Breast epithelium (tissue), 4 donors: Measurements from ENCODE around the gene NAB2. TPM values are rescaled to one million over a fixed set of nuclear protein-coding genes. Genes with fewer than 3 reads are reported as not detected.

Experiments used
- DNase-seq, 2 donors: peaks; one replicate each; pipeline ENCODE4 v3.0.0-alpha.2; 2019; ENCODE audit warnings: low spot score in 2 of 2
- H3K27ac ChIP-seq, 2 donors: fragments of 200-600 bp; sonication (generic) in 1 of 2; one replicate each; pipeline ENCODE4 v1.5.1; 2016 to 2019; ENCODE audit warnings: mild to moderate bottlenecking in 1 of 2
- H3K27me3 ChIP-seq, 2 donors: fragments of 200-600 bp; sonication (generic) in 1 of 2; one replicate each; pipeline versions ENCODE4 v1.5.1 to v1.6.0; 2017 to 2019; ENCODE audit warnings: control low read depth in 1 of 2, mild to moderate bottlenecking in 1 of 2
- H3K36me3 ChIP-seq: fragments of 200-600 bp; one replicate; pipeline ENCODE4 v1.5.1; 2019
- H3K4me1 ChIP-seq, 2 donors: fragments of 200-600 bp; sonication (generic); one replicate each; pipeline ENCODE4 v1.5.1; 2016 to 2019; ENCODE audit warnings: control low read depth in 1 of 2
- H3K4me3 ChIP-seq, 3 donors: fragments of 200-600 bp; sonication (generic); 1 replicate in 2 of 3; 2 replicates in 1 of 3; pipeline ENCODE4 v1.5.1; 2016 to 2019; ENCODE audit warnings: mild to moderate bottlenecking in 3 of 3, moderate library complexity in 2 of 3
- H3K9me3 ChIP-seq, 2 donors: fragments of 200-600 bp; sonication (generic) in 1 of 2; one replicate each; pipeline ENCODE4 v1.5.1; 2016 to 2019; ENCODE audit warnings: control low read depth in 1 of 2
- CTCF ChIP-seq, 3 donors: fragments of 450-650 bp; IDR thresholded peaks; one replicate each; pipeline ENCODE4 v1.5.1; 2016 to 2017; ENCODE audit warnings: antibody characterized with exemption in 3 of 3, mild to moderate bottlenecking in 3 of 3, moderate library complexity in 3 of 3
- POLR2A ChIP-seq: fragments of 450-650 bp; IDR thresholded peaks from one replicate; pipeline ENCODE4 v1.6.1; 2016; ENCODE audit warnings: antibody characterized with exemption, mild to moderate bottlenecking, moderate library complexity
- POLR2AphosphoS5 ChIP-seq, 3 donors: sonication (generic); formaldehyde crosslinking; IDR thresholded peaks; one replicate each; pipeline ENCODE4 v1.6.1; 2017; ENCODE audit warnings: antibody characterized with exemption in 3 of 3
- intact Hi-C: fragments of 100-400 bp; cut with DNase I; formaldehyde crosslinking; loops from one replicate; pipeline ENCODE4 v1.15.1; 2023; ENCODE audit warnings: low total_unique reads
- total RNA-seq, 3 donors: library from RNA; depleted of rRNA; stranded (reverse); fragments of >200 nt; gene quantifications; one replicate each; pipeline ENCODE4 v1.1.0, GENCODE V29; 2016

The NAB2 gene
- total RNA-seq, 3 donors from 2014 or later, result 9.0 to 33.2 (median 24.6) TPM

GRCh38 chr12:57127726-57128518, 39.0 kb downstream of the NAB2 start, which contains the start of gene LRP1:
LRP1 (plus strand) TSS chr12:57128483; CDS start chr12:57128965, 482 bp downstream.
- peak; percentile 54 to 71 (median 55) for TF ChIP-seq POLR2AphosphoS5 (IDR thresholded peaks at IDR 0.05)
- TF ChIP-seq CTCF (IDR thresholded peaks at IDR 0.05), result no peak
- peak; percentile 82 for TF ChIP-seq POLR2A
- H3K4me3 ChIP-seq, result peak within 1 kb of the TSS; percentile 63 to 82 (median 67)
- H3K9me3 ChIP-seq, result no peaks in the 10 kb centered on the region
- H3K27ac ChIP-seq, result peak within 1 kb of the TSS; percentile 93 to 97
- H3K36me3 ChIP-seq, result no peaks in the 10 kb centered on the region
- H3K27me3 ChIP-seq, result no peaks in the 10 kb centered on the region
- intact Hi-C loops, result loop anchor here (1.0 kb wide), 1 partner anchor 47 kb away; no protein-coding TSS in a partner anchor
- DNase-seq, result peak; percentile 78 to 87
- peaks cover 0 to 3% of the 10 kb centered on the region in 2 donors for H3K4me1 ChIP-seq

GRCh38 chr12:57128519-57129247, 39.8 kb downstream of the NAB2 start:
- Histone ChIP-seq H3K9me3 (no peaks in the 10 kb centered on the region), H3K27me3 (no peaks in the 10 kb centered on the region), H3K4me1 (peaks cover 0 to 3% of the 10 kb centered on the region in 2 donors), H3K36me3 (no peaks in the 10 kb centered on the region), H3K4me3 (peak overlapping the region; percentile 63 to 82 (median 67)), H3K27ac (peak overlapping the region; percentile 93 to 97)
- intact Hi-C loops, result loop anchor here (1.0 kb wide), 1 partner anchor 47 kb away; no protein-coding TSS in a partner anchor
- DNase-seq, result no peak
- TF ChIP-seq POLR2AphosphoS5 (IDR thresholded peaks at IDR 0.05), result no peak
- no peak for TF ChIP-seq POLR2A
- TF ChIP-seq CTCF (IDR thresholded peaks at IDR 0.05), result no peak

DNA sequence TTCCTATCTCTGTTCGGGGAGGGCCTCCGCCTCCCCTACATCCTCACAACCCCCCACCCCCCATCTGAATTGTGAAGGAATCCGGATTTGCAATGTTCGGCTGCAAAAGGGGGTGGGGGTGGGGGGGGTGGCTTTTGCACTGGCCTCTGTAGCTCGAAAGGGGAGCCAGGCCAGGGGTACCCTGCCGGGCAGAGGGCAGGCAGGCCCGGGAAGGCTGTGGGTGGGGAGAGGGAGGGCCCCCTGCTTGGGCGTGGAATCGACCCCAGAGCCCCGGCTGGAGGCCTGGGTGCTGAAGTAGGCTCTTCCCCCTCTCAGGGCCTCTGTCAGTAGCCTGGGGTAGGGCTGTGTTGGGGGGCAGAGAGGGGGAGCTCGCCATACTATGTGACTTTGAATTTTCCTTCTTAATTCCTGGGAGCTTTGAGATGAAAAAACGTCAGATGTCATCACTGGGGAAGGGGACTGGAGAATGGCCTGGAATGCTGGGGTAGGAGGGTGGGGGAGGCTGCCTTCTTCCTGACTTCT, 40.5 kb downstream of the NAB2 start:
- TF ChIP-seq CTCF (IDR thresholded peaks at IDR 0.05) (no peak), POLR2A (no peak), POLR2AphosphoS5 (IDR thresholded peaks at IDR 0.05) (no peak)
- Histone ChIP-seq H3K4me3 (peak overlapping the region; percentile 63 to 82 (median 67)), H3K4me1 (peaks cover 0 to 3% of the 10 kb centered on the region in 2 donors), H3K9me3 (no peaks in the 10 kb centered on the region), H3K36me3 (no peaks in the 10 kb centered on the region), H3K27me3 (no peaks in the 10 kb centered on the region), H3K27ac (peak overlapping the region; percentile 93 to 97)
- DNase-seq, result no peak
- intact Hi-C loops, result no loop called here

GRCh38 chr12:57129889-57130288, 41.0 kb downstream of the NAB2 start:
- no peak for DNase-seq
- H3K4me1 ChIP-seq, result peaks cover 0 to 3% of the 10 kb centered on the region in 2 donors
- no peaks in the 10 kb centered on the region for H3K27me3 ChIP-seq
- no peaks in the 10 kb centered on the region for H3K9me3 ChIP-seq
- intact Hi-C loops, result no loop called here
- H3K4me3 ChIP-seq, result peak overlapping the region; percentile 63 to 82 (median 67)
- TF ChIP-seq POLR2A, result no peak
- peak in 1 of 3 donors; percentile 69 for TF ChIP-seq POLR2AphosphoS5 (IDR thresholded peaks at IDR 0.05)
- H3K27ac ChIP-seq, result peak overlapping the region; percentile 93 to 97
- H3K36me3 ChIP-seq, result no peaks in the 10 kb centered on the region

DNA sequence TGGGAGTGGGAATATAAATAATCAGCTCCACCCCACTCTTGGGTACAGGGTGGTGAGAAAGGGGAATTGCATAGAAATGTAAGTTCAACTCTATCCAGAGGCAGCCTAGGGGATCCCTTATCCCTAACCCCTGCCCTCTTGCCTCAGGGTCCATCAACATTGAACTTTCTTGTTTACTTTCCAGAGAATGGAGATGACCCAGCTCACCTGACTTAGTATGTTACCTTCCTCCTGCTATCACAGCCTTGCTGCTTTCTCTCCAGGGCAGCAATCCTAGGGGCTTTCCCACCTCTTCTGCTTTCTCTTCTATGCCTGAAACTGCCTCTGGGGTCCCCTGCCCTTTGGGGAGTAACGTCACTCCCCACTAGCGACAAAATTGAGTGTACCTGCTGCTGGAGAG, 42.0 kb downstream of the NAB2 start:
- no peaks in the 10 kb centered on the region for H3K9me3 ChIP-seq
- H3K27ac ChIP-seq, result peak overlapping the region; percentile 93 to 97
- H3K4me1 ChIP-seq, result peaks cover 0 to 3% of the 10 kb centered on the region in 2 donors
- TF ChIP-seq POLR2AphosphoS5 (IDR thresholded peaks at IDR 0.05), result no peak
- no peak for TF ChIP-seq CTCF (IDR thresholded peaks at IDR 0.05)
- no peak for TF ChIP-seq POLR2A
- H3K4me3 ChIP-seq, result peak overlapping the region; percentile 63 to 82 (median 67)
- intact Hi-C loops, result no loop called here
- no peaks in the 10 kb centered on the region for H3K36me3 ChIP-seq
- H3K27me3 ChIP-seq, result no peaks in the 10 kb centered on the region
- no peak for DNase-seq
